Ishikawa (cell line): ENCODE measurements around the gene EML1.

Source experiments
- CREB1 ChIP-seq: IDR thresholded peaks from 2 replicates; pipeline ENCODE4 v1.6.1; 2012; ENCODE audit warnings: low read depth
- MAX ChIP-seq: IDR thresholded peaks from 2 replicates; pipeline ENCODE4 v1.6.1; 2012
- RAD21 ChIP-seq: IDR thresholded peaks from 2 replicates; pipeline ENCODE4 v1.6.1; 2012; ENCODE audit warnings: low read depth
- TEAD4 ChIP-seq: IDR thresholded peaks from 2 replicates; pipeline ENCODE4 v1.6.1; 2012
- YY1 ChIP-seq: IDR thresholded peaks from 2 replicates; pipeline ENCODE4 v1.6.1; 2012; ENCODE audit warnings: low read depth

GRCh38 chr14:99806836-99807235, 13.6 kb downstream of the EML1 start:
- TF ChIP-seq YY1 = no peak
- TF ChIP-seq TEAD4 = no peak
- no peak for TF ChIP-seq MAX
- no peak for TF ChIP-seq CREB1
- no peak for TF ChIP-seq RAD21
